OCI-LY1 (cell line): ENCODE results near the gene FUOM.
A peak's percentile ranks its signal among the peaks of the same experiment; 100 is the strongest.
"Not testable (repeated sequence)": the region's sequence is repeated elsewhere in the genome, so short reads cannot be mapped to it uniquely, and the experiment has no call there.

Experiments
- H2AFZ ChIP-seq: fragments of 200-600 bp; sonication (generic), shearing (Covaris generic); 2 replicates; pipeline ENCODE4 v1.6.0; 2014; ENCODE audit warnings: antibody characterized with exemption, mild to moderate bottlenecking, low read length
- H3F3A ChIP-seq: fragments of 200-600 bp; sonication (generic), shearing (Covaris generic); 2 replicates; pipeline ENCODE4 v1.6.0; 2014; ENCODE audit warnings: mild to moderate bottlenecking, antibody characterized with exemption, low read length, moderate library complexity; ENCODE audit not compliant: insufficient read depth
- H3K27ac ChIP-seq: fragments of 200-600 bp; sonication (generic); 2 replicates; pipeline ENCODE4 v1.5.1; 2014; ENCODE audit warnings: low read length, mixed run types, mild to moderate bottlenecking, low read depth; ENCODE audit not compliant: poor library complexity, severe bottlenecking
- H3K27me3 ChIP-seq: fragments of 200-600 bp; sonication (generic); 2 replicates; pipeline ENCODE4 v1.6.0; 2014; ENCODE audit warnings: antibody characterized with exemption, mild to moderate bottlenecking, low read length, moderate library complexity; ENCODE audit not compliant: insufficient read depth
- H3K36me3 ChIP-seq: fragments of 200-600 bp; sonication (generic); 2 replicates; pipeline ENCODE4 v1.6.1; 2014; ENCODE audit warnings: mild to moderate bottlenecking, antibody characterized with exemption, low read length, moderate library complexity, mixed read lengths; ENCODE audit not compliant: insufficient read depth
- H3K4me1 ChIP-seq: fragments of 200-600 bp; sonication (generic); 2 replicates; pipeline ENCODE4 v1.5.1; 2014; ENCODE audit warnings: mild to moderate bottlenecking, low read length, moderate library complexity; ENCODE audit not compliant: insufficient read depth, severe bottlenecking
- H3K4me2 ChIP-seq: fragments of 200-600 bp; sonication (generic), shearing (Covaris generic); 2 replicates; pipeline ENCODE4 v1.6.1; 2014; ENCODE audit warnings: low read length
- H3K4me3 ChIP-seq: fragments of 200-600 bp; sonication (generic); 2 replicates; pipeline ENCODE4 v1.5.1; 2014; ENCODE audit warnings: low read length, low read depth, mild to moderate bottlenecking, mixed read lengths; ENCODE audit not compliant: poor library complexity, severe bottlenecking
- H3K79me2 ChIP-seq: fragments of 200-600 bp; shearing (Covaris generic); 2 replicates; pipeline ENCODE4 v1.6.1; 2016; ENCODE audit warnings: mixed run types, low read length, mixed read lengths; ENCODE audit not compliant: insufficient read depth
- H3K9ac ChIP-seq: fragments of 200-600 bp; sonication (generic), shearing (Covaris generic); 2 replicates; pipeline ENCODE4 v1.6.1; 2014; ENCODE audit warnings: mild to moderate bottlenecking, low read length, mixed read lengths
- H3K9me2 ChIP-seq: fragments of 200-600 bp; sonication (generic), shearing (Covaris generic); 2 replicates; pipeline ENCODE4 v1.6.1; 2014; ENCODE audit warnings: low read depth, mild to moderate bottlenecking, low read length, mixed read lengths
- H3K9me3 ChIP-seq: fragments of 200-600 bp; shearing (Covaris generic); 2 replicates; pipeline ENCODE4 v1.6.1; 2014; ENCODE audit warnings: low read length, mixed read lengths
- H4K20me1 ChIP-seq: fragments of 200-600 bp; sonication (generic), shearing (Covaris generic); 2 replicates; pipeline ENCODE4 v1.6.0; 2016; ENCODE audit warnings: mild to moderate bottlenecking, low read length; ENCODE audit not compliant: insufficient read depth
- CTCF ChIP-seq: fragments of 200-600 bp; sonication (generic), shearing (Covaris generic); IDR thresholded peaks from 2 replicates; pipeline ENCODE4 v1.5.1; 2017; ENCODE audit warnings: mild to moderate bottlenecking, antibody characterized with exemption, low read length, moderate library complexity, mixed read lengths
- EZH2 ChIP-seq: fragments of 200-600 bp; sonication (generic), shearing (Covaris generic); IDR thresholded peaks from 2 replicates; pipeline ENCODE4 v1.8.0; 2017; ENCODE audit warnings: borderline replicate concordance, mixed run types, mild to moderate bottlenecking, antibody characterized with exemption, low read length, moderate library complexity, mixed read lengths

FUOM gene

DNA sequence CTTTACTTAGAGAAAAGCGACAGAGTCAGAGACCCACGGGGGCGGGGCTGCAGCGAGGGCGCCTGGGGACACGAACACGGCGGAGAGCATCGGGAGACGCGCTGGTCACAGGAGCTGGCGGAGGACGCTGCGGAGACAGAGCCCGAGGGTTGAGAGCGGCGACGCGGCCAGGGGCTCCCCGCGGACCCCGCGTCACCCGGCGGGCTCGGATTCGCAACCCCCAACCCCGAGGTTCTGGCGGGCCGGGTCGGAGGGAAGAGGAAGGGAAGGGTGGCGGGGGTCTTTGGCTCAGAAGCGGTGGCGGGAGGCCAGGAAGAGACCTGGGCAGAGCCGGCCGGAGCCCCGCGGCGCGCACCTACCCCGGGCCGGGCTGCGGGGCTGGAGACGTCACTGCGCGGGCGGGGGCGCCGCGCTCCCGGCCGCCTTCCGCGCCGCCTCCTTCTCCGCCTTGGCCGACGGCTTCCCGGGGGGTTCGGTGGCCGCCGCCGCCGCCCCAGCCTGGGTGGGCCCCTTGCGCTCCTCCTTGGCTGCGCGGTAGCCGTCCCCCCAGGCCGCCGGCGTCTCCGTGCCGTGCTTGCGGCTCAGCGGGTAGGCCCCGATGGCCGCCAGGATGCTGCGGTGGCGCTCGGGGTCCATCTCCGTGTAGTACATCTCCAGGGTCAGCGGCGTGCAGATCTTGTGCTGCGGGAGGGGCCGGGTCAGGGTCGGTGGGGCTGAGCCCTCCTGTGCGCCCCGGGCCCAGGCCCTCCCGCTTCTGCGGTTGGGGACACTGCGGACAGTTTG is 32.2 kb downstream of the FUOM start:
- peaks cover 9% of the 10 kb centered on the region for H3K27me3 ChIP-seq
- H3K36me3 ChIP-seq: no peaks in the 10 kb centered on the region
- no peaks in the 10 kb centered on the region for H4K20me1 ChIP-seq
- H3F3A ChIP-seq: no peaks in the 10 kb centered on the region
- TF ChIP-seq EZH2: no peak
- TF ChIP-seq CTCF: no peak
- no peak overlapping the region for H3K9ac ChIP-seq
- peaks cover 11% of the 10 kb centered on the region for H3K4me1 ChIP-seq
- no peaks in the 10 kb centered on the region for H3K9me3 ChIP-seq
- H3K9me2 ChIP-seq: no peaks in the 10 kb centered on the region
- no peak overlapping the region for H2AFZ ChIP-seq
- H3K4me2 ChIP-seq: peak overlapping the region; percentile 57
- H3K4me3 ChIP-seq: peak overlapping the region; percentile 47
- no peak overlapping the region for H3K27ac ChIP-seq
- no peaks in the 10 kb centered on the region for H3K79me2 ChIP-seq

GRCh38 chr10:133324857-133325260 is 33.0 kb downstream of the FUOM start:
- Histone ChIP-seq H3K9me3 (no peaks in the 10 kb centered on the region), H3F3A (no peaks in the 10 kb centered on the region), H3K4me3 (peak overlapping the region; percentile 47), H3K36me3 (no peaks in the 10 kb centered on the region), H3K9ac (no peak overlapping the region), H3K27me3 (peaks cover 9% of the 10 kb centered on the region), H3K4me2 (peak overlapping the region; percentile 57; the same call in 1 of the 2 replicates), H3K27ac (no peak overlapping the region), H3K4me1 (peaks cover 8% of the 10 kb centered on the region), H4K20me1 (no peaks in the 10 kb centered on the region), H3K79me2 (no peaks in the 10 kb centered on the region), H3K9me2 (no peaks in the 10 kb centered on the region), H2AFZ (no peak overlapping the region)
- TF ChIP-seq EZH2 (no peak), CTCF (no peak)

DNA sequence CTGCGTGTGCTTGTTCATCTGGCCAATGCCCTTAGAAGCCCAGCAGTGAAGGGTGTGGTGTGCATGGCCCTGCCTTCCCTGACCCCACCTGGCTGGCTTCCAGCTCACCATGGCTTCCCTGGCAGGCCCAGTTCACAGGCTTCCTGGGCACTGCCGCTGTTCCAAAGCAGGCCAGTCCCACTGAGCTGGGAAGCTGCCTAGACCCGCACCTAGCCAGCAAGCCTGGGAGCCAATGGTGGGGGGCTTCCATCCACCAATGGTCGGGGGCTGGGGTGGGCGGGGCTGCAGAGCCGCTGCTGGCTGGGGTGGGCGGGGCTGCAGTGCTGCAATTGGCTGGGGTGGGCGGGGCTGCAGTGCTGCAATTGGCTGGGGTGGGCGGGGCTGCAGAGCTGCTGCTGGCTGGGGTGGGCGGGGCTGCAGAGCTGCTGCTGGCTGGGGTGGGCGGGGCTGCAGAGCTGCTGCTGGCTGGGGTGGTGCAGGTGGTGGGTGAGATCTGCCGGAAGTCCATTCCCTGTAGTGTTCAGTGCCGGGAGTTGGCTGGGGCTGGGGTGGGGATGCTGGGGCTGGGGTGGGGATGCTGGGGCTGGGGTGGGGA is 33.5 kb downstream of the FUOM start:
- Histone ChIP-seq H3K27me3 (peaks cover 9% of the 10 kb centered on the region), H3K4me2 (no peak overlapping the region), H4K20me1 (no peaks in the 10 kb centered on the region), H3K9me3 (no peaks in the 10 kb centered on the region), H3K36me3 (no peaks in the 10 kb centered on the region), H3K27ac (no peak overlapping the region), H3K79me2 (no peaks in the 10 kb centered on the region), H3K4me1 (peaks cover 7% of the 10 kb centered on the region), H3K9ac (no peak overlapping the region), H3F3A (no peaks in the 10 kb centered on the region), H3K4me3 (no peak overlapping the region), H2AFZ (no peak overlapping the region), H3K9me2 (no peaks in the 10 kb centered on the region)
- no peak for TF ChIP-seq EZH2
- TF ChIP-seq CTCF: no peak

DNA sequence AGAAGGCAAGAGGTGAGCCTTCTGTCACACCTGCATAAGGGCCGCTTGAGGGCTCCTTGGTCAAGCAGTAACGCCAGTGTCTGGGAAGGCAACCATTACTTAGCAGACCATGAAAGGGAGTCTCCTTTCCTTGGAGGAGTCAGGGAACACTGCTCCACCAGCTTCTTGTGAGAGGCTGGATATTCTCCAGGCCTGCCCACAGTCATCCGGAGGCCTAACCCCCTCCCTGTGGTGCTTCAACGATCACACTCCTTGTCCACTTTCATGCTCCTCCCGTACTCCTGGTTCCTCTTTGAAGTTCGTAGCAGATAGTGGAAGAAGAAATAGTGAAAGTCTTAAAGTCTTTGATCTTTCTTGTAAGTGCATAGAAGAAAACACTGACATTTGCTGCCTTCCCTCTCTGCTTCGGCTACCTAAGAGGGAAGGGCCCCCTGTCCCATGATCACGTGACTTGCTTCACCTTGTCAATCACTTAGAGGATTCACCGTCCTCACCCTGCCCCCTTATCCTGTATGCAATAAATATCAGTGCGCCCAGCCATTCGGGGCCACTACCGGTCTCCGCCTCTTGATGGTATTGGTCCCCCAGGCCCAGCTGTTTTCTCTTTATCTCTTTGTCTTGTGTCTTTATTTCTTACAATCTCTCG is 35.6 kb downstream of the FUOM start:
- H3K27me3 ChIP-seq, H3F3A ChIP-seq, H4K20me1 ChIP-seq: not testable (repeated sequence)

DNA sequence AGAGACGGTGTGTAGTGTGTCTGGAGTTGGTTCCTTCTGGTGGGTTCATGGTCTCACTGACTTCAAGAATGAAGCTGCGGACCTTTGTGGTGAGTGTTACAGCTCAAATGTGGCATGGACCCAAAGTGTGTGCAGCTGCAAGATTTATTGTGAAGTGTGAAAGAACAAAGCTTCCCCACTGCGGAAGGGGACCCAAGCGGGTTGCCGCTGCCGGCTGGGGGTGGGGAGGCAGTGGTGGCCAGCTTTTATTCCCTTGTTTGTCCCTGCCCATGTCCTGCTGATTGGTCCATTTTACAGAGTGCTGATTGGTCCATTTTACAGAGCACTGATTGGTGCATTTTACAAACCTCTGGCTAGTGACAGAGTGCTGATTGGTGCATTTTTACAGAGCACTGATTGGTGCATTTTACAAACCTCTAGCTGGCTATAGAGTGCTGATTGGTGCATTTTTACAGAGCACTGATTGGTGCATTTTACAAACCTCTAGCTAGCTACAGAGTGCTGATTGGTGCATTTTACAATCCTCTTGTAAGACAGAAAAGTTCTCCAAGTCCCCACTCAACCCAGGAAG is 36.9 kb downstream of the FUOM start:
- not testable (repeated sequence) for H3K79me2 ChIP-seq, H3K4me3 ChIP-seq, H3K9me3 ChIP-seq, H2AFZ ChIP-seq, H3F3A ChIP-seq, H3K27me3 ChIP-seq, H3K9ac ChIP-seq, H3K9me2 ChIP-seq, H3K4me2 ChIP-seq, H3K36me3 ChIP-seq, H3K27ac ChIP-seq, H4K20me1 ChIP-seq
- peaks cover 17% of the 10 kb centered on the region for H3K4me1 ChIP-seq

More for the DNA sequence above, 35.6 kb downstream of the FUOM start:
- not testable (repeated sequence) for H3K9me3 ChIP-seq, H3K9me2 ChIP-seq, H2AFZ ChIP-seq, H3K9ac ChIP-seq, H3K27ac ChIP-seq, H3K79me2 ChIP-seq, H3K4me3 ChIP-seq, H3K36me3 ChIP-seq, H3K4me2 ChIP-seq
- peaks cover 17% of the 10 kb centered on the region for H3K4me1 ChIP-seq
